ENCODE data around the gene ZNF697.

GRCh38 chr1:119606394-119606793 is 41.7 kb downstream of the ZNF697 start:
- TF ChIP-seq EP300 (IDR thresholded peaks at IDR 0.05): no peak
- TF ChIP-seq POLR2A (IDR thresholded peaks at IDR 0.05): no peak
- TF ChIP-seq CTCF (IDR thresholded peaks at IDR 0.05): no peak
